ENCODE measurements around the gene UCP2. TPM values are rescaled to one million over a fixed set of nuclear protein-coding genes. Genes with fewer than 3 reads are reported as not detected.

UCP2 gene
- total RNA-seq, 2 experiments from 2014 or later: 461 to 471 TPM

GRCh38 chr11:74009230-74009547 is 26.5 kb upstream of the UCP2 start:
- Mint-ChIP-seq H3K9me3 (no peaks in the 10 kb centered on the region), H3K4me3 (no peak overlapping the region)
- CTCF ChIA-PET: interaction anchor here (0.7 to 1.5 kb wide), 3 partner anchors 11 to 28 kb away, joined by 3 to 5 read pairs (median 4); no protein-coding TSS in a partner anchor

GRCh38 chr11:74008373-74009229 is 26.0 kb upstream of the UCP2 start, which contains the start of gene UCP3:
UCP3 (minus strand) TSS chr11:74009085; CDS start chr11:74007042, 2,043 bp downstream.
- Mint-ChIP-seq H3K9me3 (no peaks in the 10 kb centered on the region), H3K4me1 (ENCODE audit: low read depth) (peaks cover 87% of the 10 kb centered on the region), H3K36me3 (peaks cover 6% of the 10 kb centered on the region), H3K27ac (peak within 1 kb of the TSS; percentile 95), H3K4me3 (no peak within 1 kb of the TSS), H3K27me3 (no peaks in the 10 kb centered on the region)
- intact Hi-C loops (cut with micrococcal nuclease): loop anchor here (5.0 kb wide), 1 partner anchor 36 kb away; no protein-coding TSS in a partner anchor
- no peak for DNase-seq
- POLR2A ChIA-PET: interaction anchor here (0.8 to 2.6 kb wide), 5 partner anchors 11 to 29 kb away, joined by 3 to 8 read pairs (median 5); partner anchors contain the start of gene UCP2
- CTCF ChIA-PET: interaction anchor here (0.7 to 1.5 kb wide), 3 partner anchors 11 to 28 kb away, joined by 3 to 5 read pairs (median 4); no protein-coding TSS in a partner anchor

More at GRCh38 chr11:74009230-74009547, 26.5 kb upstream of the UCP2 start:
- Mint-ChIP-seq H3K4me1 (ENCODE audit: low read depth) (peaks cover 86% of the 10 kb centered on the region), H3K27ac (peak overlapping the region; percentile 76), H3K36me3 (peaks cover 3% of the 10 kb centered on the region), H3K27me3 (no peaks in the 10 kb centered on the region)
- intact Hi-C loops (cut with micrococcal nuclease): loop anchor here (5.0 kb wide), 1 partner anchor 37 kb away; no protein-coding TSS in a partner anchor
- POLR2A ChIA-PET: interaction anchor here (0.6 to 2.6 kb wide), 4 partner anchors 12 to 30 kb away, joined by 3 to 8 read pairs (median 5); partner anchors contain the start of gene UCP2
- DNase-seq: no peak

GRCh38 chr11:74007691-74008372 is 25.2 kb upstream of the UCP2 start:
- POLR2A ChIA-PET: interaction anchor here (1.2 to 2.6 kb wide), 4 partner anchors 10 to 27 kb away, joined by 4 to 8 read pairs (median 6); partner anchors contain the start of gene UCP2
- CTCF ChIA-PET: interaction anchor here (1.5 kb wide), 1 partner anchor 10 kb away, joined by 4 read pairs; no protein-coding TSS in a partner anchor
- intact Hi-C loops (cut with micrococcal nuclease): loop anchor here (5.0 kb wide), 1 partner anchor 36 kb away; no protein-coding TSS in a partner anchor
- no peaks in the 10 kb centered on the region for H3K27me3 Mint-ChIP-seq
- no peak for DNase-seq
- peaks cover 10% of the 10 kb centered on the region for H3K36me3 Mint-ChIP-seq
- H3K9me3 Mint-ChIP-seq: no peaks in the 10 kb centered on the region
- peaks cover 80% of the 10 kb centered on the region for H3K4me1 Mint-ChIP-seq (ENCODE audit: low read depth)
- no peak overlapping the region for H3K4me3 Mint-ChIP-seq
- H3K27ac Mint-ChIP-seq: no peak overlapping the region

- Mint-ChIP-seq H3K27me3 (no peaks in the 10 kb centered on the region), H3K4me3 (no peak overlapping the region), H3K36me3 (peaks cover 11% of the 10 kb centered on the region), H3K27ac (peak overlapping the region; percentile 44), H3K9me3 (no peaks in the 10 kb centered on the region), H3K4me1 (ENCODE audit: low read depth) (peaks cover 70% of the 10 kb centered on the region)
- no peak for DNase-seq
- ChIA-PET POLR2A (interaction anchor here (1.2 to 2.6 kb wide), 2 partner anchors 24 to 26 kb away, joined by 4 to 8 read pairs; partner anchors contain the start of gene UCP2), CTCF (no interaction called here)
- intact Hi-C loops (cut with micrococcal nuclease): loop anchor here (5.0 kb wide), 1 partner anchor 35 kb away; no protein-coding TSS in a partner anchor
Observed at GRCh38 chr11:74006743-74007304, 24.2 kb upstream of the UCP2 start.

GRCh38 chr11:74005721-74006517 is 23.3 kb upstream of the UCP2 start:
- no peak for DNase-seq
- Mint-ChIP-seq H3K27ac (peak overlapping the region; percentile 91), H3K4me3 (no peak overlapping the region), H3K27me3 (no peaks in the 10 kb centered on the region), H3K9me3 (no peaks in the 10 kb centered on the region), H3K4me1 (ENCODE audit: low read depth) (peaks cover 65% of the 10 kb centered on the region), H3K36me3 (peaks cover 15% of the 10 kb centered on the region)
- CTCF ChIA-PET: interaction anchor here (1.0 to 1.5 kb wide), 5 partner anchors 8 to 164 kb away, joined by 3 to 5 read pairs (median 3); partner anchors contain the start of genes C2CD3 and PPME1
- POLR2A ChIA-PET: interaction anchor here (1.0 to 1.7 kb wide), 7 partner anchors 9 to 165 kb away, joined by 3 to 13 read pairs (median 5); partner anchors contain the start of genes C2CD3, PPME1 and UCP2
- intact Hi-C loops (cut with micrococcal nuclease): loop anchor here (5.0 kb wide), 1 partner anchor 34 kb away; no protein-coding TSS in a partner anchor

GRCh38 chr11:74004759-74005615 is 22.3 kb upstream of the UCP2 start:
- H3K4me3 Mint-ChIP-seq: peak overlapping the region; percentile 63
- H3K9me3 Mint-ChIP-seq: no peaks in the 10 kb centered on the region
- peaks cover 15% of the 10 kb centered on the region for H3K36me3 Mint-ChIP-seq
- peaks cover 65% of the 10 kb centered on the region for H3K4me1 Mint-ChIP-seq (ENCODE audit: low read depth)
- H3K27ac Mint-ChIP-seq: peak overlapping the region; percentile 91
- POLR2A ChIA-PET: interaction anchor here (0.8 to 1.7 kb wide), 8 partner anchors 8 to 166 kb away, joined by 3 to 13 read pairs (median 6); partner anchors contain the start of genes C2CD3, PPME1 and UCP2
- CTCF ChIA-PET: interaction anchor here (1.0 to 1.5 kb wide), 5 partner anchors 9 to 165 kb away, joined by 3 to 5 read pairs (median 3); partner anchors contain the start of genes C2CD3 and PPME1
- no peaks in the 10 kb centered on the region for H3K27me3 Mint-ChIP-seq
- intact Hi-C loops (cut with micrococcal nuclease): loop anchor here (5.0 kb wide), 1 partner anchor 33 kb away; no protein-coding TSS in a partner anchor
- DNase-seq: peak; percentile 92

GRCh38 chr11:74004046-74004695 is 21.5 kb upstream of the UCP2 start:
- CTCF ChIA-PET: interaction anchor here (1.5 kb wide), 1 partner anchor 9 kb away, joined by 3 read pairs; no protein-coding TSS in a partner anchor
- H3K27me3 Mint-ChIP-seq: no peaks in the 10 kb centered on the region
- POLR2A ChIA-PET: interaction anchor here (1.7 kb wide), 3 partner anchors 9 to 24 kb away, joined by 6 to 13 read pairs (median 12); partner anchors contain the start of gene UCP2
- H3K27ac Mint-ChIP-seq: peak overlapping the region; percentile 91
- no peaks in the 10 kb centered on the region for H3K9me3 Mint-ChIP-seq
- peaks cover 15% of the 10 kb centered on the region for H3K36me3 Mint-ChIP-seq
- H3K4me1 Mint-ChIP-seq (ENCODE audit: low read depth): peaks cover 68% of the 10 kb centered on the region
- no peak overlapping the region for H3K4me3 Mint-ChIP-seq
- intact Hi-C loops (cut with micrococcal nuclease): no loop called here
- DNase-seq: no peak

- Mint-ChIP-seq H3K4me1 (ENCODE audit: low read depth) (peaks cover 59% of the 10 kb centered on the region), H3K36me3 (peaks cover 15% of the 10 kb centered on the region), H3K9me3 (no peaks in the 10 kb centered on the region), H3K27ac (no peak overlapping the region), H3K4me3 (no peak overlapping the region), H3K27me3 (no peaks in the 10 kb centered on the region)
- intact Hi-C loops (cut with micrococcal nuclease): no loop called here
- CTCF ChIA-PET: no interaction called here
- POLR2A ChIA-PET: interaction anchor here (1.0 kb wide), 1 partner anchor 9 kb away, joined by 3 read pairs; no protein-coding TSS in a partner anchor
- DNase-seq: no peak
Observed at GRCh38 chr11:74002832-74003231, 20.2 kb upstream of the UCP2 start.

GRCh38 chr11:74001822-74002286 is 19.2 kb upstream of the UCP2 start:
- Mint-ChIP-seq H3K9me3 (no peaks in the 10 kb centered on the region), H3K27me3 (no peaks in the 10 kb centered on the region), H3K4me3 (no peak overlapping the region), H3K36me3 (peaks cover 15% of the 10 kb centered on the region), H3K27ac (no peak overlapping the region), H3K4me1 (ENCODE audit: low read depth) (peaks cover 67% of the 10 kb centered on the region)
- ChIA-PET CTCF (interaction anchor here (1.1 kb wide), 1 partner anchor 37 kb away, joined by 3 read pairs; no protein-coding TSS in a partner anchor), POLR2A (interaction anchor here (1.0 to 1.1 kb wide), 2 partner anchors 10 to 18 kb away, joined by 3 read pairs; no protein-coding TSS in a partner anchor)
- intact Hi-C loops (cut with micrococcal nuclease): no loop called here
- DNase-seq: no peak

Measured in activated CD4-positive, alpha-beta memory T cell treated with anti-CD3 and anti-CD28 coated beads for 36 hours (primary cell).